Ovary (tissue), 9 donors: ENCODE data around the gene AKT3. TPM values are rescaled to one million over a fixed set of nuclear protein-coding genes. Genes with fewer than 3 reads are reported as not detected.

Experiments used
- DNase-seq, 5 donors: peaks; one replicate each; pipeline ENCODE4 v3.0.0-alpha.2; 2019 to 2020
- H3K27ac ChIP-seq, 2 donors: fragments of 200-600 bp; one replicate each; pipeline versions ENCODE4 v1.5.1 to v1.8.0; 2019 to 2022
- H3K27me3 ChIP-seq: fragments of 200-600 bp; one replicate; pipeline ENCODE4 v1.8.0; 2022
- H3K36me3 ChIP-seq: fragments of 200-600 bp; sonication (generic); one replicate; pipeline ENCODE4 v1.5.1; 2019
- H3K4me1 ChIP-seq: one replicate; pipeline ENCODE4 v1.8.1; 2013; ENCODE audit warnings: mild to moderate bottlenecking, moderate library complexity; ENCODE audit not compliant: insufficient read depth
- H3K4me3 ChIP-seq: fragments of 200-600 bp; sonication (generic); one replicate; pipeline ENCODE4 v1.5.1; 2017
- H3K9me3 ChIP-seq, 2 donors: fragments of 200-600 bp in 1 of 2; sonication (generic) in 1 of 2; one replicate each; pipeline versions ENCODE4 v1.5.1 to v1.8.1; 2013 to 2019; ENCODE audit warnings: mild to moderate bottlenecking in 1 of 2, moderate library complexity in 1 of 2
- EP300 ChIP-seq: sonication (generic); formaldehyde crosslinking; IDR thresholded peaks from one replicate; pipeline ENCODE4 v1.6.1; 2017; ENCODE audit warnings: antibody characterized with exemption
- POLR2A ChIP-seq: fragments of 450-650 bp; IDR thresholded peaks from one replicate; pipeline ENCODE4 v1.6.1; 2017; ENCODE audit warnings: antibody characterized with exemption, mild to moderate bottlenecking, moderate library complexity
- WGBS, 3 donors: extraction: QIAGEN DNeasy Blood & Tissue Kit in 1 of 3; methylation state at CpG; one replicate each; pipeline versions ENCODE4 v1.1.5 to v1.1.7; 2013 to 2017; 5-methylcytosine and 5-hydroxymethylcytosine counted together
- intact Hi-C, 4 donors: fragments of 100-400 bp; cut with DNase I; formaldehyde crosslinking; loops; one replicate each; pipeline versions ENCODE4 v1.11.0 to v1.15.1; 2022 to 2023
- polyA plus RNA-seq, 2 donors: library from polyadenylated mRNA; stranded (reverse); fragments of 200-250 nt in 1 of 2; fragments of 350-450 nt in 1 of 2; fragmentation: Illumina TruSeq in 1 of 2; extraction: RNeasy Lipid Tissue Mini Kit (QIAGEN cat#74804) in 1 of 2; gene quantifications; one replicate each; pipeline ENCODE4 v1.2.3, GENCODE V29; 2013 to 2014
- total RNA-seq, 7 donors: library from RNA; depleted of rRNA in 2 of 7; stranded (reverse); fragments of >200 nt in 2 of 7; fragmentation: NEBNext Ultra II Directional in 3 of 7; extraction: Animal tissue kit (Norgen Biotek cat#: 25700) in 3 of 7; gene quantifications; one replicate each; pipeline versions ENCODE4 v1.1.0 to v1.2.4, GENCODE V29; 2016 to 2023
- TF ChIP-seq, protein P1 (sequence below), 3 donors: fragments of 450-650 bp in 2 of 3; fragments of 200-600 bp in 1 of 3; IDR thresholded peaks; one replicate each; pipeline versions ENCODE4 v1.5.1 to v1.8.0; 2016 to 2022; ENCODE audit warnings: antibody characterized with exemption in 3 of 3, mild to moderate bottlenecking in 1 of 3
- donor health status: DM: no; HTN: no; CAD: no; lungs with moderate emphysema.
- donor health status: DM: no; HTN: no; CAD: no.
- donor health status: Bipolar disorder and iron deficiency.
- donor health status: DM: yes; HTN: yes; CAD: no.
- donor health status: DM: no; HTN: no; CAD: no.
- donor health status: DM: yes; HTN: yes; CAD: no.

AKT3 gene
- total and polyA plus RNA-seq, 9 donors, result 27.2 to 202 (median 111) TPM

DNA sequence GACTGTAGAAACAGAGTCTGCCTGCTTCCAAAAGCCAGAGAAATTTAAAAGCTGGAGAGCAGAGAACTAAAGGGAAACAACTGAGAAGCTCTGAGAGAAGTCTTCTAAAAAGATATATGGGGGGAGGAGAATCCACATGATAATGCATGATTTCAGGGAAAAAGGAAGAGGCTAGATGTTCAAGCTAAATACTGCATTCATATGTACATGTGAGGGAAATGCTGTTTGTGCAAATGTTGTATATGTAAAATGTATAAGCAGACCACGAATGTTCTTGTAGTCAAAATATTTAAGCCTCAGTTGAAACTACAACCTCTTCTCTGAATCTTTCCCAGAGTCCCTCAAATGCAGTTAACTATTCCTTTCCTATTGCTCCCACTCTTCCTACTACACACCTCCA lies 79.2 kb downstream of the AKT3 start:
- no peaks in the 10 kb centered on the region for H3K4me1 ChIP-seq
- TF ChIP-seq, protein P1, sequence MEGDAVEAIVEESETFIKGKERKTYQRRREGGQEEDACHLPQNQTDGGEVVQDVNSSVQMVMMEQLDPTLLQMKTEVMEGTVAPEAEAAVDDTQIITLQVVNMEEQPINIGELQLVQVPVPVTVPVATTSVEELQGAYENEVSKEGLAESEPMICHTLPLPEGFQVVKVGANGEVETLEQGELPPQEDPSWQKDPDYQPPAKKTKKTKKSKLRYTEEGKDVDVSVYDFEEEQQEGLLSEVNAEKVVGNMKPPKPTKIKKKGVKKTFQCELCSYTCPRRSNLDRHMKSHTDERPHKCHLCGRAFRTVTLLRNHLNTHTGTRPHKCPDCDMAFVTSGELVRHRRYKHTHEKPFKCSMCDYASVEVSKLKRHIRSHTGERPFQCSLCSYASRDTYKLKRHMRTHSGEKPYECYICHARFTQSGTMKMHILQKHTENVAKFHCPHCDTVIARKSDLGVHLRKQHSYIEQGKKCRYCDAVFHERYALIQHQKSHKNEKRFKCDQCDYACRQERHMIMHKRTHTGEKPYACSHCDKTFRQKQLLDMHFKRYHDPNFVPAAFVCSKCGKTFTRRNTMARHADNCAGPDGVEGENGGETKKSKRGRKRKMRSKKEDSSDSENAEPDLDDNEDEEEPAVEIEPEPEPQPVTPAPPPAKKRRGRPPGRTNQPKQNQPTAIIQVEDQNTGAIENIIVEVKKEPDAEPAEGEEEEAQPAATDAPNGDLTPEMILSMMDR (IDR thresholded peaks at IDR 0.05), result no peak
- TF ChIP-seq POLR2A (no peak), EP300 (no peak)
- H3K27me3 ChIP-seq, result no peaks in the 10 kb centered on the region
- no peaks in the 10 kb centered on the region for H3K36me3 ChIP-seq
- H3K4me3 ChIP-seq, result no peak overlapping the region
- no peaks in the 10 kb centered on the region for H3K9me3 ChIP-seq
- intact Hi-C loops, result no loop called here
- no peak for DNase-seq
- no peak overlapping the region for H3K27ac ChIP-seq
- WGBS, 3 donors, result 70 to 75% (median 70%) methylated on average over 1 of the region's 1 CpG

- H3K4me1 ChIP-seq, result peaks cover 2% of the 10 kb centered on the region
- H3K4me3 ChIP-seq, result no peak overlapping the region
- TF ChIP-seq, protein P1 (IDR thresholded peaks at IDR 0.05), result no peak
- TF ChIP-seq EP300 (no peak), POLR2A (no peak)
- no peak for DNase-seq
- no peaks in the 10 kb centered on the region for H3K9me3 ChIP-seq
- H3K27me3 ChIP-seq, result no peaks in the 10 kb centered on the region
- H3K36me3 ChIP-seq, result no peaks in the 10 kb centered on the region
- WGBS, 3 donors, result 25 to 29% (median 27%) methylated on average over 2 of the region's 2 CpGs
- no peak overlapping the region for H3K27ac ChIP-seq
- intact Hi-C loops, result no loop called here
Measured at GRCh38 chr1:243765676-243766075, 84.4 kb downstream of the AKT3 start.

DNA sequence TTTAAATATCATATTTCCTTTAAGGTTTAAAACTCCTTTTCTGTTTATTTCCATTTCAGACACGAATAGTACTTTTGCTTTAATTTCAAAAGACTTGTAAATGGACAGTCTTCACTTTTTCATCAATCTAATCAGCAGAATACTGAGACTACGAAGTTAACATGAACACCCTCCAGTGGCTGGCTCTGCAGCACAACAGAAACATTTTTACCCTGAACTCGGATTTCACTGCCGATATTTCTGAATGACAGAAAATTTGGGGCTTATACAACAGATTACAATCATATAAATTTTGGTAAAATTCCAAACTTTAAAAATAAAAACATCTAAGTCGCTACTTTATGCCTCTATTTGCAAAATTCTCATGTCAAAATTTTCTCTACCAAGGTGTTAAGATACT lies 86.2 kb downstream of the AKT3 start:
- H3K4me1 ChIP-seq, result peaks cover 4% of the 10 kb centered on the region
- WGBS, 3 donors, result 41 to 69% (median 48%) methylated on average over 5 of the region's 5 CpGs
- intact Hi-C loops, result no loop called here
- no peaks in the 10 kb centered on the region for H3K9me3 ChIP-seq
- H3K4me3 ChIP-seq, result no peak overlapping the region
- DNase-seq, result no peak
- no peaks in the 10 kb centered on the region for H3K27me3 ChIP-seq
- no peaks in the 10 kb centered on the region for H3K36me3 ChIP-seq
- no peak overlapping the region for H3K27ac ChIP-seq
- TF ChIP-seq POLR2A, result no peak

DNA sequence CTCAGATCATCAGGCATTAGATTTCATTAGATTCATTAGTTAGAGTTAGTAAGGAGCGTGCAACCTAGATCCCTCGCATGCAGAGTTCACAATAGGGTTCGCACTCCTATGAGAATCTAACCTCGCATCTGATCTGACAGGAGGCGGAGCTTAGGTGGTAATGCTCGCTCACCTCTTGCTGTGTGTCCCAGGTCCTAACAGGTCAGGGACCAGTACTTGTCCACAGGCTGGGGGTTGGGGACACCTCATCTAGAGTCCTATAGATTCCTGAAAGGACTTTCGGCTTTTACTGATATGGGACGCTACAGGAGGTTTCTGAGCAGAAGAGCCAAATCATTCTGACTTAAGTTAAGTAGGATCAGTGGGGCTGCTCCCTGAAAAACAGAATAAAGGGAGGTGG lies 91.4 kb downstream of the AKT3 start:
- no peaks in the 10 kb centered on the region for H3K27me3 ChIP-seq
- TF ChIP-seq POLR2A, result no peak
- TF ChIP-seq EP300, result no peak
- TF ChIP-seq, protein P1 (IDR thresholded peaks at IDR 0.05), result no peak
- 92 to 98% (median 96%) methylated on average over 8 of the region's 8 CpGs for WGBS, 3 donors
- H3K4me1 ChIP-seq, result peaks cover 6% of the 10 kb centered on the region
- H3K27ac ChIP-seq, result no peak overlapping the region
- no peaks in the 10 kb centered on the region for H3K9me3 ChIP-seq
- no peaks in the 10 kb centered on the region for H3K36me3 ChIP-seq
- H3K4me3 ChIP-seq, result no peak overlapping the region
- DNase-seq, result no peak
- intact Hi-C loops, result no loop called here

DNA sequence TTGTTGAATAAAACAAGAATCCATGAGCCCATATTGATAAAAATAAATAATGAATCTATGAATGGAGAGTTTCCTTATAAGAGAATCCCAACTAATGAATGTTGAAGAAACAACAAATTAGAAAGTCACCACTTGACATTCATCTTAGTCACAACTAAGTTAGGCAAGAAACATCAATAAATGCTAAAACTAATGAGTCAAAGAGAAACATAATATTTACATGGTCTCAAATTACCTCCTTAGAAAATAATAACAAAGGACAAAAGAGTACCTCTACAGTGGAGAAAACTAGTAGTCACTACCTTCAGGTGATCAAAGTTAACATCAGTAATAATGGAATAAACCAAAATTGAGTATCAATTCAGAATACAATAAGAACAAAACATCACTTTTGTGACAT lies 93.5 kb downstream of the AKT3 start:
- Histone ChIP-seq H3K36me3 (no peaks in the 10 kb centered on the region), H3K4me1 (peaks cover 8% of the 10 kb centered on the region), H3K4me3 (no peak overlapping the region), H3K27me3 (no peaks in the 10 kb centered on the region), H3K9me3 (no peaks in the 10 kb centered on the region), H3K27ac (no peak overlapping the region)
- TF ChIP-seq EP300 (no peak), POLR2A (no peak)
- TF ChIP-seq, protein P1 (IDR thresholded peaks at IDR 0.05), result no peak
- intact Hi-C loops, result no loop called here
- no peak for DNase-seq
